B cell (primary cell): ENCODE data around the gene DNASE1. TPM values are rescaled to one million over a fixed set of nuclear protein-coding genes. Genes with fewer than 3 reads are reported as not detected.

Experiments used
- ATAC-seq: fragments of 200-7000 bp; cut with Tn5 transposase; one replicate; pipeline ENCODE4 v1.10.0; 2021; ENCODE audit warnings: low read depth, mild to moderate bottlenecking, moderate number of reproducible peaks, moderate library complexity
- CTCF ChIA-PET: fragments of 350-600 bp; sonication (Branson Sonifier 250); formaldehyde crosslinking; loops from one replicate; lab custom pipeline; 2021; ENCODE audit warnings: antibody characterized with exemption, inconsistent platforms; lab: Charles Lee
- POLR2A ChIA-PET: fragments of 350-600 bp; sonication (Branson Sonifier 250); formaldehyde crosslinking; loops from one replicate; lab custom pipeline; 2021; ENCODE audit warnings: antibody characterized with exemption; lab: Charles Lee
- DNase-seq: peaks from one replicate; pipeline ENCODE4 v3.0.0; 2013
- H2AFZ ChIP-seq: 2 replicates; pipeline ENCODE4 v1.6.1; 2012; ENCODE audit warnings: mild to moderate bottlenecking, low read depth, low read length; ENCODE audit not compliant: insufficient read depth, poor library complexity, severe bottlenecking
- H3K27ac ChIP-seq, 2 donors: 1 replicate in 1 of 2; 2 replicates in 1 of 2; pipeline ENCODE4 v1.5.1; 2012 to 2013; ENCODE audit warnings: low read length in 2 of 2, mild to moderate bottlenecking in 2 of 2, moderate library complexity in 1 of 2
- H3K27me3 ChIP-seq, 4 experiments: fragments of 200-600 bp in 1 of 4; sonication (generic) in 1 of 4; replicated peaks in 1 of 4; 1 replicate in 2 of 4; 2 replicates in 2 of 4; pipeline versions ENCODE4 v1.6.1 to v1.7.0; 2013 to 2016; ENCODE audit warnings: low read length in 3 of 4, mild to moderate bottlenecking in 2 of 4, mixed read lengths in 1 of 4, moderate library complexity in 1 of 4; ENCODE audit not compliant: insufficient read depth in 4 of 4, control insufficient read depth in 3 of 4; ENCODE audit errors: control extremely low read depth in 1 of 4
- H3K36me3 ChIP-seq, 2 experiments: replicated peaks in 1 of 2; 1 replicate in 1 of 2; 2 replicates in 1 of 2; pipeline versions ENCODE4 v1.6.1 to v1.7.1; 2013; ENCODE audit warnings: low read length in 1 of 2; ENCODE audit not compliant: insufficient read depth in 2 of 2, control insufficient read depth in 1 of 2; ENCODE audit errors: control extremely low read depth in 1 of 2, extremely low read depth in 1 of 2
- H3K4me1 ChIP-seq, 2 donors: fragments of 200-600 bp in 1 of 2; sonication (generic) in 1 of 2; 1 replicate in 1 of 2; 2 replicates in 1 of 2; pipeline versions ENCODE4 v1.5.1 to v1.6.1; 2013 to 2017; ENCODE audit warnings: low read length in 2 of 2; ENCODE audit not compliant: control insufficient read depth in 2 of 2, insufficient read depth in 2 of 2
- H3K4me2 ChIP-seq: replicated peaks from 2 replicates; pipeline ENCODE3; 2012; ENCODE audit warnings: mild to moderate bottlenecking, low read depth, low read length; ENCODE audit not compliant: poor library complexity, severe bottlenecking
- H3K4me3 ChIP-seq, 5 experiments: fragments of 200-600 bp in 1 of 5; sonication (generic) in 1 of 5; 1 replicate in 3 of 5; 2 replicates in 2 of 5; pipeline versions ENCODE4 v1.5.1 to v1.7.0; 2011 to 2016; ENCODE audit warnings: low read length in 4 of 5, mild to moderate bottlenecking in 4 of 5, low read depth in 2 of 5, control low read depth in 1 of 5, moderate library complexity in 1 of 5; ENCODE audit not compliant: insufficient read depth in 1 of 5; ENCODE audit errors: control extremely low read depth in 1 of 5, extremely low read depth in 1 of 5
- H3K79me2 ChIP-seq: fragments of 200-600 bp; sonication (generic); one replicate; pipeline ENCODE4 v1.6.0; 2016; ENCODE audit warnings: low read length; ENCODE audit not compliant: control insufficient read depth, insufficient read depth
- H3K9ac ChIP-seq: fragments of 200-600 bp; sonication (generic); 2 replicates; pipeline ENCODE4 v1.6.1; 2017; ENCODE audit warnings: mild to moderate bottlenecking, low read length, moderate library complexity
- H3K9me3 ChIP-seq, 3 donors: one replicate each; pipeline versions ENCODE4 v1.6.1 to v1.7.1; 2013; ENCODE audit warnings: low read length in 2 of 3; ENCODE audit not compliant: control insufficient read depth in 2 of 3, insufficient read depth in 1 of 3; ENCODE audit errors: control extremely low read depth in 1 of 3
- H4K20me1 ChIP-seq: 2 replicates; pipeline ENCODE4 v1.6.0; 2012; ENCODE audit warnings: mild to moderate bottlenecking, low read length; ENCODE audit not compliant: insufficient read depth, control insufficient read depth, poor library complexity, severe bottlenecking
- H3K27ac Mint-ChIP-seq: one replicate; pipeline ENCODE4 v1.8.0; 2021; ENCODE audit warnings: mixed read lengths
- H3K27me3 Mint-ChIP-seq: one replicate; pipeline ENCODE4 v1.8.0; 2021; ENCODE audit warnings: mixed read lengths
- H3K4me1 Mint-ChIP-seq: one replicate; pipeline ENCODE4 v1.8.0; 2021; ENCODE audit warnings: mixed read lengths
- H3K4me3 Mint-ChIP-seq: one replicate; pipeline ENCODE4 v1.8.0; 2021; ENCODE audit warnings: mixed read lengths
- H3K9me3 Mint-ChIP-seq: one replicate; pipeline ENCODE4 v1.8.0; 2022; ENCODE audit warnings: mixed read lengths; ENCODE audit not compliant: insufficient read depth
- CTCF ChIP-seq: fragments of 200-600 bp; IDR thresholded peaks from one replicate; pipeline ENCODE4 v1.8.0; 2022; ENCODE audit warnings: antibody characterized with exemption, mild to moderate bottlenecking
- EZH2 ChIP-seq: IDR thresholded peaks from 2 replicates; pipeline ENCODE4 v1.6.1; 2012; ENCODE audit warnings: borderline replicate concordance, low read depth, mild to moderate bottlenecking, moderate library complexity, low read length; ENCODE audit not compliant: insufficient read depth, poor library complexity, severe bottlenecking
- WGBS: methylation state at CpG from one replicate; pipeline ENCODE4 v1.1.5; 2013; ENCODE audit warnings: missing lambda C conversion rate; ENCODE audit not compliant: insufficient coverage; 5-methylcytosine and 5-hydroxymethylcytosine counted together
- intact Hi-C: fragments of 100-400 bp; cut with micrococcal nuclease; formaldehyde crosslinking; loops from one replicate; pipeline ENCODE4 v1.10.0; 2022
- polyA minus RNA-seq: library from RNA; depleted of rRNA, polyadenylated mRNA; stranded (reverse); fragments of >200 nt; gene quantifications from 2 replicates; pipeline ENCODE4 v1.2.3, GENCODE V29; 2012
- polyA plus RNA-seq: library from polyadenylated mRNA; depleted of rRNA; stranded (reverse); fragments of >200 nt; gene quantifications from 2 replicates; pipeline ENCODE4 v1.2.3, GENCODE V29; 2012
- total RNA-seq, 2 donors: library from RNA; stranded (reverse); fragments of 120-200 nt in 1 of 2; gene quantifications; 1 replicate in 1 of 2; 2 replicates in 1 of 2; pipeline versions ENCODE4 v1.2.3 to v1.2.4, GENCODE V29; 2013 to 2022

Gene DNASE1
- 53.7 and 54.8 TPM in 2 replicates for total RNA-seq
- total RNA-seq (2013) = 31.3 TPM
- polyA plus RNA-seq = 36.2 and 53.3 TPM in 2 replicates
- polyA minus RNA-seq = 46.0 and 65.7 TPM in 2 replicates

- Histone ChIP-seq H3K4me3 (no peak within 1 kb of the TSS), H2AFZ (no peak within 1 kb of the TSS), H3K79me2 (no peaks in the 10 kb centered on the region), H3K27ac (no peak within 1 kb of the TSS), H4K20me1 (no peaks in the 10 kb centered on the region), H3K27me3 (no peaks in the 10 kb centered on the region), H3K4me1 (no peaks in the 10 kb centered on the region), H3K4me2 (no peak within 1 kb of the TSS), H3K36me3 (peaks cover 0 to 55% of the 10 kb centered on the region in 2 experiments), H3K9me3 (no peaks in the 10 kb centered on the region), H3K9ac (no peak within 1 kb of the TSS)
- ChIA-PET CTCF (interaction anchor here (0.8 to 2.1 kb wide), 6 partner anchors 19 to 127 kb away, joined by 3 to 9 read pairs (median 3); partner anchors contain the start of gene SLX4), POLR2A (no interaction called here)
- Mint-ChIP-seq H3K9me3 (no peaks in the 10 kb centered on the region), H3K27me3 (no peaks in the 10 kb centered on the region), H3K4me3 (no peak within 1 kb of the TSS), H3K27ac (peak within 1 kb of the TSS; percentile 61), H3K4me1 (peaks cover 2% of the 10 kb centered on the region)
- ATAC-seq (peak; percentile 76), DNase-seq (peak; percentile 69)
- intact Hi-C loops = no loop called here
- peak; percentile 80 for TF ChIP-seq CTCF
- TF ChIP-seq EZH2 = no peak
- WGBS = 81% methylated on average over 13 of the region's 14 CpGs
These were observed at the start of gene DNASE1 for GRCh38 chr16:3654249-3654991. Gene DNASE1, plus strand, starts transcription at chr16:3654691. Its CDS starts 683 bp downstream, at chr16:3655374.

DNA sequence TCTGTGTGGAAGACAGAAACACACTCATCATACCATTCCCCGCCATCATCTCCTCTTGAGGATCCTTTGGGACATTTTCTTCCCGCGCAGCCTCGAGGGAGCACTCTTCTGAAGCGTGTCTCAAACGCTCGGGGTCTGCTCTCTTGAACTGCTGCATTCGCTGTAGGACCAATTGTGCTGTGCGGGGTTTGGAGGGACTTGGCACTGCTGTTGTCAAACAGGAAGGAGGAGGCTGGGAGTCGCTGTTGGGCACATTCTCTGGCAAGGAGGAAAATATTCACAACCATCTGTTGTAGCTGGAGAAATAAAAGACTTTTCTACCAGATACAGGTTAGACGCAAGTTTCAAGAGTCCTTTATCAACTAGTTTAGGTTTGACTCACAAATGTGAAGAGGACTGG, 48.0 kb upstream of the DNASE1 start:
- Histone ChIP-seq H2AFZ (no peak overlapping the region), H3K9ac (no peak overlapping the region), H3K4me2 (no peak overlapping the region), H3K4me3 (no peak overlapping the region), H3K79me2 (peaks cover 23% of the 10 kb centered on the region), H3K27ac (no peak overlapping the region), H3K36me3 (peaks cover 2 to 9% of the 10 kb centered on the region in 2 experiments), H3K9me3 (no peaks in the 10 kb centered on the region), H3K27me3 (no peaks in the 10 kb centered on the region), H3K4me1 (peaks cover 17 to 25% of the 10 kb centered on the region in 2 donors), H4K20me1 (no peaks in the 10 kb centered on the region)
- H3K9me3 Mint-ChIP-seq = no peaks in the 10 kb centered on the region
- peaks cover 35% of the 10 kb centered on the region for H3K4me1 Mint-ChIP-seq
- ChIA-PET POLR2A (interaction anchor here (0.6 to 0.7 kb wide), 2 partner anchors 39 to 95 kb away, joined by 3 to 8 read pairs; no protein-coding TSS in a partner anchor), CTCF (no interaction called here)
- H3K27me3 Mint-ChIP-seq = no peaks in the 10 kb centered on the region
- TF ChIP-seq CTCF (no peak), EZH2 (no peak)
- intact Hi-C loops = no loop called here
- ATAC-seq (no peak), DNase-seq (no peak)
- H3K4me3 Mint-ChIP-seq = no peak overlapping the region
- H3K27ac Mint-ChIP-seq = no peak overlapping the region
- 96% methylated on average over 9 of the region's 11 CpGs for WGBS
